H1 (cell line): ENCODE results near the gene GSAP. TPM values are rescaled to one million over a fixed set of nuclear protein-coding genes. Genes with fewer than 3 reads are reported as not detected.

Experiments used
- TCF12 ChIP-seq: IDR thresholded peaks from 2 replicates; pipeline ENCODE4 v1.6.1; 2011; ENCODE audit warnings: low read depth, mild to moderate bottlenecking, low read length
- YY1 ChIP-seq: IDR thresholded peaks from 2 replicates; pipeline ENCODE4 v1.6.1; 2011; ENCODE audit warnings: low read depth, mild to moderate bottlenecking, low read length
- polyA plus RNA-seq, 7 experiments: library from polyadenylated mRNA; depleted of rRNA in 3 of 7; stranded (reverse) in 5 of 7; unstranded in 2 of 7; fragments of >200 nt in 5 of 7; fragments of 200-250 nt in 2 of 7; gene quantifications; 1 replicate in 5 of 7; 2 replicates in 1 of 7; 4 replicates in 1 of 7; pipeline versions ENCODE4 v1.2.1 to v1.2.3, GENCODE V29; 2011 to 2013; ENCODE audit warnings: missing spikeins in 2 of 7, mixed read lengths in 2 of 7
- total RNA-seq: library from RNA; stranded (reverse); fragmentation: NEBNext Ultra II Directional; extraction: Animal tissue kit (Norgen Biotek cat#: 25700); gene quantifications from 2 replicates; pipeline ENCODE4 v1.2.1, GENCODE V29; 2021

The GSAP gene
- total and polyA plus RNA-seq, 2 of the 8 experiments (the other 6 are each of a cell fraction or from before 2014, with no cell fraction given): 0.93 to 2.1 TPM

GRCh38 chr7:77266291-77266794 lies 149.8 kb downstream of the GSAP start (continued):
- TF ChIP-seq YY1 (no peak), TCF12 (no peak)
